Measurements from ENCODE around the gene RBM46. TPM values are rescaled to one million over a fixed set of nuclear protein-coding genes. Genes with fewer than 3 reads are reported as not detected.
A peak's percentile ranks its signal among the peaks of the same experiment; 100 is the strongest.

The RBM46 gene
- total RNA-seq, 1 donor from 2014 or later, result not detected

DNA sequence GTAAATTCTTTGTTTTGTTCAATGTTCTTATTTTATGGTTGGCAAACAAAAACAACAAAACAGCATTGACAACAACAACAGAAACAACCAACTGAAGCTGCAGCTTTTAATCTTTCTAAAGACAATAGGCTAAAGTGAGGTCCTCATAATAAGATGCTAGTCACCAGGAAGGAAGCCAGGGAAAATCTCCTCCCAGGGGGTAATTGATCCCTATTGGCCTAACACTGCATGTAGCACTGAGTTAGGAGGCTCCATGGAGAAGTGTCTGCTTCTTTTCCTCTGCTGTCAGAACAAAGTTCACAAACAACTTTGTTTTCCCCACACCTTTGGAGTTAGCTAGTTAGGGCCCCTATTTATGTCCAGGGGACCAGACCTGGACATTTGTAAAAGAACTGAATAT is 42.0 kb upstream of the RBM46 start:
- Histone ChIP-seq H3K4me1 (peaks cover 20% of the 10 kb centered on the region), H3K9me3 (no peaks in the 10 kb centered on the region), H3K36me3 (no peaks in the 10 kb centered on the region), H3K27me3 (peaks cover 35% of the 10 kb centered on the region), H3K27ac (no peak overlapping the region), H3K4me3 (no peak overlapping the region)
- intact Hi-C loops (cut with DNase I), result no loop called here
- ATAC-seq (no peak), DNase-seq (no peak)
- TF ChIP-seq, protein P1, sequence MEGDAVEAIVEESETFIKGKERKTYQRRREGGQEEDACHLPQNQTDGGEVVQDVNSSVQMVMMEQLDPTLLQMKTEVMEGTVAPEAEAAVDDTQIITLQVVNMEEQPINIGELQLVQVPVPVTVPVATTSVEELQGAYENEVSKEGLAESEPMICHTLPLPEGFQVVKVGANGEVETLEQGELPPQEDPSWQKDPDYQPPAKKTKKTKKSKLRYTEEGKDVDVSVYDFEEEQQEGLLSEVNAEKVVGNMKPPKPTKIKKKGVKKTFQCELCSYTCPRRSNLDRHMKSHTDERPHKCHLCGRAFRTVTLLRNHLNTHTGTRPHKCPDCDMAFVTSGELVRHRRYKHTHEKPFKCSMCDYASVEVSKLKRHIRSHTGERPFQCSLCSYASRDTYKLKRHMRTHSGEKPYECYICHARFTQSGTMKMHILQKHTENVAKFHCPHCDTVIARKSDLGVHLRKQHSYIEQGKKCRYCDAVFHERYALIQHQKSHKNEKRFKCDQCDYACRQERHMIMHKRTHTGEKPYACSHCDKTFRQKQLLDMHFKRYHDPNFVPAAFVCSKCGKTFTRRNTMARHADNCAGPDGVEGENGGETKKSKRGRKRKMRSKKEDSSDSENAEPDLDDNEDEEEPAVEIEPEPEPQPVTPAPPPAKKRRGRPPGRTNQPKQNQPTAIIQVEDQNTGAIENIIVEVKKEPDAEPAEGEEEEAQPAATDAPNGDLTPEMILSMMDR (IDR thresholded peaks at IDR 0.05), result no peak

DNA sequence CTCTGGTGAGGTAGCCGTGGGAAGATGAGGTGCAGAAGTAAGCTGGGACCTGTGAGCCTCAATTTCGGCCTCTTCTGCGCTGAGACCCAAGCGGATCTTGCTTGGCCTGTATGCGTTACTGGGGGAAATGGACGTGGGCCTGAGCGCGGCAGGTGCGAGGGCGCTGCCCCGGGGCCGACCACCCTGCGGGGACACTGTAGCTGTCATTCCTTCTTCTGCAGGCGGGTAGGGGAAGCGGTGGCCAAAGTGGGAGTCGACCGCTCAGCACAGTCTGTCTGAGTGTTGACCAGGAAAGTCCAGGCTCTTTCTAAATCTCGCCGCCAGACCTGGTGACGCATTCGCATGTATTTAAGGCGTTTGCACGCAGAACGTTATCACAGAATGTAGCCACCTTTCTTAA is 40.6 kb upstream of the RBM46 start:
- Histone ChIP-seq H3K9me3 (no peaks in the 10 kb centered on the region), H3K4me1 (peaks cover 26% of the 10 kb centered on the region), H3K4me3 (no peak overlapping the region), H3K36me3 (no peaks in the 10 kb centered on the region), H3K27ac (no peak overlapping the region), H3K27me3 (peaks cover 49% of the 10 kb centered on the region)
- TF ChIP-seq, protein P1 (IDR thresholded peaks at IDR 0.05), result no peak
- intact Hi-C loops (cut with DNase I), result no loop called here
- ATAC-seq (no peak), DNase-seq (no peak)

DNA sequence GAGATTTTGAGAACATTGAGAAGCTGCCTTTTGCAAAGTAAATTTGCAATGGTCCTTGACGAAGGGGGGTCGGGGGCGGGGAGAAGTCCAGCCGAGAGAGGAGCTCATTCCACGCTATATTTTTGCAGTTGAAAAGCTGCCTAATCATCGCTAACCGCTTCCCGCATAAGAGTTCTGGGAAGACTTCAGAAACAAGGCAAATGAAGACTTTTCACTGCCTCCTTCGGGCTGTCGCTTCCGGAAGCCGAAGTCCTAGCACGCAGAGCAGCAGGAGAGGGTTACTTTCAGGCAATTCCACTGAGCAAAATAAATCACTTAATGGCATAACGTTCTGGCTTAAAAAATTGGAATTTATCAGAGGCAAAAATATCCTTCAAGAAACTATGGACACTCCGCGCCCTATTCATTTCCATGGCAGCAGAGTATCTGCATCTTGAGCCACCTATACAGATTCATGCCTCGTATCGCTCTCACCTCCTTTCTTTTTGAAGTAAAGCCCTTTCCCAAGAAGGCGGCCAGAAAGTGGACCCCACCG is 39.9 kb upstream of the RBM46 start:
- Histone ChIP-seq H3K4me1 (peaks cover 26% of the 10 kb centered on the region), H3K36me3 (no peaks in the 10 kb centered on the region), H3K27me3 (peaks cover 52% of the 10 kb centered on the region), H3K4me3 (no peak overlapping the region), H3K9me3 (no peaks in the 10 kb centered on the region), H3K27ac (no peak overlapping the region)
- DNase-seq, result no peak
- intact Hi-C loops (cut with DNase I), result no loop called here
- no peak for ATAC-seq
- TF ChIP-seq, protein P1 (IDR thresholded peaks at IDR 0.05), result no peak

DNA sequence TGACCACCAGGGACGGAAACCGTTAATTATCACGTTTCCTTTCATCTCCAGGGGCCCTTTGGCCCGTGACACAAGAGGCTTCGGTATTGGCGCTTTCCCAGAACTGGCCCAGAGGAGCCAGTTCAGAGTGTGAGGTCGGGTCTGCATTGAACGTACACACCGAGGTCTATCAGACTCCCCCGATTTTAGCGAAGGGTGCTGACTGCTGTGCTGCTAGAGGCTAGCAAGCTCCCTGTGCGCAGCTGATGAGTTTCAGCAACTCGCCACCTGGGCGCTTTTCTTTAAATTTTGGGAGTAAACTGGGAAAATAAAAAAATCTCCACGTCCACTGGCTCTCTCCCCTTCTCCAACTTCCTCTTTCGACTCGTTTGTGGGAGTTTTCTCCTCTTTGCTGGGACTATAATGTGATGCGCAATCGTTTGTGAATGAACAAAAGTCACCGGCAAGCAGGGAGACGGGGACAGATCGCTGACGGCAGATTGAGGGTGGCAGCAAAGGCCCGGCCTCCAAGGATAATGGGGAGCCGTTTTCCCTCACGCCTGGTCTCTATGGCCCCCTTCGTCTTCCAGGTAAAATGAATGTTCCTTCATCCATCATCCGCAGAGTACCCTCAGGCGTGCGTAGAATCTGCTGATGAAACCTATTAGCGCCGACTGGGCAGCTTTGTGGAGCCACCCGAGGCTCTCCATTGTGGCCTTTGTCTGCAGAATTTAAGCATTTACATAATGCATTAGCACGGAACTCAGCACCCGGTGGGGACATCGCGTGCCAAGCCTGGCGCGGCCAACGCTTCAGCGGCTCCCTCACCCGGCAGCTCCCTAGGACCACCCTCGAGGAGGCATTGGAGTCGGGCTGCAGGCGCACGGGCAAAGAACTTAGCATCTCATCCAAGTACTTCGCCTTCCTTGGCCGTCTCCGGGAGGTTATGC is 38.9 kb upstream of the RBM46 start:
- Histone ChIP-seq H3K4me3 (peak overlapping the region; percentile 48), H3K27ac (no peak overlapping the region), H3K4me1 (peaks cover 26% of the 10 kb centered on the region), H3K27me3 (peaks cover 58% of the 10 kb centered on the region), H3K36me3 (no peaks in the 10 kb centered on the region), H3K9me3 (no peaks in the 10 kb centered on the region)
- intact Hi-C loops (cut with DNase I), result no loop called here
- DNase-seq (no peak), ATAC-seq (no peak)
- TF ChIP-seq, protein P1 (IDR thresholded peaks at IDR 0.05), result no peak

DNA sequence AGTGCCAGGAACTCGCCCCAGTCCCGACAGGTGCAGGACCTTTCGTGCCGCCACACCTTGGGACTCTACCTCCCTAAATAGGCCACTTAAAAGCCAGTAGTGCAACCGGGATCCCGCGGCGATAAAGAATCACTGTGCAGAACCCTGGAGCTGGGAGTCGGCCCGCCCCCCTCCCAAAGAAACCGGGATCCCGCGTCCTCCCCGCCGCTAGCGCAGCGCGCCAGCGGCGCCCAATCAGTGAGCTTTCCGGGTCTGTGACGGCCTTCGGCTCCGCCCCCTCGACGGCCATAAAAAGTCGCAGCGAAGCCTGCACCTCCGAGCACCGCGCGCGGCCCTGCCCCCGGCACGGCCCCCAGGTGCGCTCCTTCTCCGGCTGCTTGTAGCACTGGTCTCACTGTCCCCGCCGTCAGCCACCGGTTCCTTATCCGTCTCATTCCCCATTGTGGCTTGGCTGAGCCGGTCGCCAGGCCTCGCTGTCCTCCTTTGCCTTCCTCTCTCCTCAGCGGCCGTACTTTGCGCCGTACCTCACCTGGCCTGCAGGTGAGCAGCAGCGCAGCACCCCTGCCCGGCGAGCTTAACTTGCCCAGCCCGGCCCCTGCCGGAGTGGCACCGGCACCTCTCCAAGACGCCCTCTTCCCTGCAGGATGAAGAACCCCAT is 37.3 kb upstream of the RBM46 start, which contains the start of gene LRAT:
Gene LRAT (plus strand): TSS at position 318 of the 658 bp plus-strand sequence. CDS start 327 bp downstream, at position 645.
- TF ChIP-seq, protein P1 (IDR thresholded peaks at IDR 0.05), result peak; percentile 23
- intact Hi-C loops (cut with DNase I), result no loop called here
- Histone ChIP-seq H3K4me3 (peak within 1 kb of the TSS; percentile 48), H3K9me3 (no peaks in the 10 kb centered on the region), H3K4me1 (peaks cover 26% of the 10 kb centered on the region), H3K27me3 (peaks cover 61% of the 10 kb centered on the region), H3K27ac (no peak within 1 kb of the TSS), H3K36me3 (no peaks in the 10 kb centered on the region)
- ATAC-seq, result peak; percentile 95
- DNase-seq, result peak; percentile 88
